GM21381 (cell line): ENCODE measurements around the gene JAG2.

Experiments
- ATAC-seq: cut with Tn5 transposase; IDR thresholded peaks from one replicate; pipeline ENCODE4 v1.9.1; 2021; ENCODE audit warnings: mild to moderate bottlenecking, moderate library complexity; ENCODE audit not compliant: unreplicated experiment

Gene JAG2

DNA sequence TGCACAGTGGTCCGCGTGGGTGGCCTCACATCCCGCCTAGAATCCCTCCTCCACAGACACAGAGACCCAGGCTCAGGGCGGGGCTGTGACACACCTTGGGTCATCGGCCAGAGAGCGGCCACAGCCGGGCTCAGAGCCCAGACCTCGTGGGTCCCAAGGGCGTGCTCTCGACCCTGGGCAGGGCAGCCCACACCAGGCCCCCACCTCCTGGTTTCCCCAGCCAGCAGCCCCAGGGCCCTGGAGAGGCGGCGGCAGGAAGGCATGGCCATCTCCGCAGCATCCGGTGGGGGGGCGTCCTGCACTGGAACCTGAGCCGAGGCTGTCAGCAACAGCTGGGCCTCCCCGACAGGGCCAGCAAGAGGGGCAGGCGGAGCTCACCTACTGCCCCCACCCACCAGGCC is 15.2 kb downstream of the JAG2 start:
- ATAC-seq: no peak

DNA sequence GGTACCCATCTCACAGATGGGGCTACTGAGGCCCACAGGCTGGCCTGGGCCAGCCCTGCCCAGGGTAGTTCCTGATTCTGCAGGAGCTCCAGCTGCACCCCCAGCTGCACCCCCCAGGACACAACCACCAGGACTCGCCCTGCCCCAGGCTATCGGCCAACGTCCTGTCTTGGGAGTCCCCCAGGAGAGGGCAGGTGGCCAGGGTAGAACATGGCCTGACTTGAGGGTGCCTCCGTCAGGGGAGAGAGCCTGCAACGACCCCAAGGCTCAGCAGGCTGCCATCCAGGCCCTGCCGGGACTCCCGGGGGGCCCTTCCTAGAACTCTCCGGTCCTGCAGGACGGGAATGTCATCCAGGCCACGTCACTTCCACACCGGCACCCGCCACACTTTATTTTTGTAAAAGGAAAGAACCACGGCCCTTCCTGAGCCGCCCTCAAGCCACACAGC is 15.8 kb downstream of the JAG2 start:
- ATAC-seq: no peak

DNA sequence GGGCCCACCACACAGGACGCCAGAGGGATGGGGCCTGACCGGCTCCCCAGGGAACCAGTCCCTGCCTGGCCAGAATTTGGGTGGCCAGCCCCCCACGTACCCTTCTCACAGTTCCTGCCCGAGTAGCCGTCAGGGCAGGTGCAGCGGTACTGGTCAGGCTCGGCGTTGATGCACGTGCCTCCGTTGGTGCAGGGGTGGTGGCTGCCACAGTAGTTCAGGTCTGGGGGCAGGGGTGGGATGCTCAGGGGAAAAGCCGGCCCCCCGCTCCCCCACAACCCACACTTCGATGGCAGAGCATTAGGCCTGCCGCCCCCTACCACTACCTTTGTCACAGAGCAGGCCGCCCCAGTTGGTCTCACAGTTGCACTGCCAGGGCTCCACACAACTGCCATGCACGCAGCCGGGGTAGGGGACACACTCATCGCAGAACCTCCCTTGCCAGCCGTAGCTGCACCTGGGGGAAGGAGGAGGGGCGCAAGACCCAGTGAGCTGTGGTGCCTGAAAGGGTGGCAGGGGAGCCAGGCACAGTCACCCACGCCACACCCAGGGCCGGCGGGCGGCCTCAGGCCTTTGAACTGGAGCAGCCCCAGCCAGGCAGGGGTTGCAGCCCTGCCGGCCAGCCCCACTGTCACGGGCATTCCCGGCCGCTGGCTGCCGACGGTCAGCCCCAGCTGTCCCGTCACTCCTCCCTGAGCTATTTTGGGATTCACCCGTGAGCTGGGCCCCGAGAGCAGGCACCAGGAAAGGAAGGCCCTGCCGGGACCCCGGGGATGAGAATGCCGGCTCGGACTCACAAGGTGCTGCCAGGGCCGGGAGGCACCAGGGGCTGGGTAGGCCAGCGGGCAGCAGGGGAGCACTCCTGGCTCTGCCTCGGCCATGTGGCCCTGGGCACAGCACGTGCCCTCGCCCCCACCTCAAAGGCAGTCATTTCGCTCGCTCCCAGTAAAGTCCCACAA is 16.5 kb downstream of the JAG2 start:
- no peak for ATAC-seq

DNA sequence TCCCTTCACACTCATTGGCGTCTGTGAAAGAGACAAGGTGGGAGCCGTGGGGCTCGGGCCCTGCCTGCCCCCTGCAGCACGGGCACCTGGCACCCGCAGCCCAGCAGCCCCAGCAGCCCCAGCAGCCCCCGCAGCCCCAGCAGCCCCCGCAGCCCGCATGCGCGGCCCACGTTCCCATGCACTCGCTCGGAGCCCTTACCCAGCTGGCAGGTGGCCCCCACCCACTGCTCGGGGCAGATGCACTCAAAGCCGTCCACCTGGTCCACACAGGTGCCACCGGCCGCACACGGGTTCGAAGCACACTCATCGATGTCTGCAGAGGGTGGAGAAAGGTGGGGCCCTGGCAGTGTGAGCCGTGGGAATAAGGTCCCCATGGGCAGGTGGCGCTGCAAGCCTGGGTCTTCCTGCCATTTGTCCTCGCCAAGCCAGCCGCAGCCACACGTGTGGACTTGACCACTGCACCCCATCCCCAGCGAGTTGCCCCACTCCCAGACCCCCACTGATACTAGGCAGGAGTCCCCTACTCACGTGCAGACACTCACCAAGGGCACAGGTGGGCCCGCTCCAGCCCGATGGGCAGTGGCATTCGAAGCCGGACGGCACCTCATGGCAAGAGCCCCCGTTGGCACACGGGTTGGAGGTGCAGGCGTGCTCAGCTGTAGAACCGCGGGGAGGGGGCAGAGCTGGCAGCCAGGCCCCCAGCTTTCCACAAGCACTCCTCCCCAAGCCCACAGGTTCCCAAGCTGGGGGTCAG is 17.3 kb downstream of the JAG2 start:
- no peak for ATAC-seq

GRCh38 chr14:105150368-105151083 is 18.1 kb downstream of the JAG2 start:
- ATAC-seq: no peak

DNA sequence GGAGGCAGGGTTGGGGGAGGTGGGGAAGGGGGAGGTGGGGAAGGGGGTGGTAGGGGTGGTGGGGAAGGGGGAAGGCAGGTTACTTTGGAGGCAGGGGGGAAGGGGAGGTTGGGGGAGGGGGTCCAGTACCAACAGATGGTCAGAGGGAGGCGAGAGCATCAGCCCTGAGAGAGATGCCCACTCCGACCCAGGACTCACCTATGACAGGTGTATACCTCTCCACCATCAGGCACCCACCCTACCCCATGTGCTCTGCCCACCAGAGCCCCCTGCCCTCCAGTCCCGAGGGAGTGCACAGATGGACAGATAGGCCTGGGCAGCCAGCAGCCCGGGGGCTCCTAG is 18.6 kb downstream of the JAG2 start:
- no peak for ATAC-seq

DNA sequence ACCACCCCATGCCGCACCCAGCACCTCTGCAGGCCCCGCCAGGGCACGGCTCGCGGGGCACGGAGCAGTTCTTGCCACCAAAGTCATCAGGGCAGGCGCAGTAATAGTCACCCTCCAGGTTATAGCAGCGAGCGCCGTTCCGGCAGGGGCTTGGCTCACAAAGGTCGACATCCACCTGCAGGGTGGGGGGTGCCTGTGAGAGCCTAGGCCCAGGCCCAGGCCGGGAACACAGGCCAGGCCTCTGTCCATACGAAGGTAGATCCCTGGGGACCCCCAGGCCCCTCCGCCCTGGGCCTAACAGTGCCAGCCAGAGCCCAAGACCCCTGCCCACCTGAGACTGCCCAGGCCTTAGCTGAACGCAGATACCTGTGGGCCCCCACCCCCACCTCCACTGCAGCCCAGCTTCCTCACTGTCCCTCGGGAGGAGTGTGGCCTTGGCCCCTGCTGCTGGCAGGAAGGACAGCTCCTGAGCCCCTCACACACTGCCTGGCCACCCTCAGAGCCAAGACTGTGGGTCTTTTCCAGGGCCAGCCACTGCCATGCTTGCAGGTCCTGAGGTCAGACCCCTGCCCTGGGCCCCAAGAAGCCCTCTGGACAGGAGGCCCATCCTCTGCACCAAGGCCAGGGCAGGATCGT is 19.3 kb downstream of the JAG2 start:
- ATAC-seq: no peak

- ATAC-seq: no peak
Observed at GRCh38 chr14:105148604-105149145, 19.9 kb downstream of the JAG2 start.

- no peak for ATAC-seq
Observed at GRCh38 chr14:105147671-105148603, 20.6 kb downstream of the JAG2 start.

- ATAC-seq: no peak
Observed at GRCh38 chr14:105146976-105147635, 21.5 kb downstream of the JAG2 start.

DNA sequence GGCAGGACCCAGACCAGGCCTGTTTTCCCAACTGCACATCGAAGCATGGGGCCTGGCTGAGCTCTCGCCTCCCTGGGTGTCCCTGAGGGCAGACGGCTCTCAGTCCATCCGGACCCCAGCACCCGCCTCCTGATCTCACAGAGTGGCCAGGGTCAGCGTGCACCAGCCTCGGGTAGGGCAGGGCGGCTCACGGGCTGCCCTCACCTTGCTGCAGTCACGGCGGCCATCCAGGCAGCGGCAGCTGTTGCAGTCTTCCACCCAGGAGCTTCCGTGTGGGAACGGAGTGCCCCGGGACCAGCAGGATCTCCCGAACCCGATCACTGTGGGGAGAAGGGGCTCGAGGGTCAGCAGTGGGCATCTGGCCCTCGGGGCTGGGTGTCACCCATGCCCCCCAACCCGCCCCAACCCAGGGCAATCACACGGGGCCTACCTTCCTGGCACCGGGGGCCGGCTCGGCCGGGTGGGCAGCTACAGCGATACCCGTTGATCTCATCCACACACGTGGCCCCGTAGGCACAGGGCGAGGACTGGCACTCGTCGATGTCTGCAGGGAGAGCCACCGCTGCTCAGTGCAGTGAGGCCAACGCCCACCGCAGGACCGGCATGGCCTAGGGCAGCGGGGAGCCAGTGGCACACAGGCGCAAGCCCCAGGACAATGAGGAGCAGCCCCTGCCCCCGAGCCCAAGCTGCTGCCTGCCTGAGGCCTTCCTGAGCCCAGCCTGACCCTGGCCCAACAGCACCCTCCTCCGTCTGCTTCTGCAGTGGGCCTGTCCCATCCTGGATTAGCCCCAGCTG is 22.2 kb downstream of the JAG2 start:
- ATAC-seq: no peak

- ATAC-seq: no peak
Observed at GRCh38 chr14:105145381-105146180, 23.0 kb downstream of the JAG2 start.

GRCh38 chr14:105144666-105145380 is 23.8 kb downstream of the JAG2 start:
- no peak for ATAC-seq

GRCh38 chr14:105144026-105144665 is 24.4 kb downstream of the JAG2 start:
- no peak for ATAC-seq

DNA sequence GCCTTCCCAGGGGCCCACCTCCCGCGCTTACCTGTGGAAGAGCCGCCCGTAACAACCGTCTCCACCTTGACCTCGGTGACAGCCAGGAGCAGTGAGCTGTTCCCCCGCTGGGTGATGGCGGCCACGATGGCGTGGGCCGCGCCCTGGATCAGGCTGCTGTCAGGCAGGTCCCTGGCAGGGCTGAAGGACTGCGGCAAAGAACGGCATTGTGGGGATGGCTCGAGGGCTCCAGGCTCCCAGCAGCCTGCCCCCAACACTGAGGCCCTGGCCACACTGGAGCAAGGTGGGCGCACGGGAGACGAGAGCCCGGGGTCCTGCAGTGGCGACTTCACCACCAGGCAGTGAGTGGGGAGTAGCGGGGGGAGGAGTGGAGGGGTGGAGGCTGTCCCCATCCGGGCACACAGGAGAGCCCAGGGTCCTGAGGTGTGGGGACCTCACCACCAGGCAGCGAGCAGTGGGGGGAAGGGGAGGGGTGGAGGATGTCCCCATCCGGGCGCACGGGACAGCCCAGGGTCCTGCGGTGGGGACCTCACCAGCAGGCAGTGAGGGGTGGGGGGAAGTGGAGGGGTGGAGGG is 25.0 kb downstream of the JAG2 start:
- ATAC-seq: no peak
